Muscle of leg (tissue), 11 donors: ENCODE results near the gene GMPR2. TPM values are rescaled to one million over a fixed set of nuclear protein-coding genes. Genes with fewer than 3 reads are reported as not detected.

ENCODE experiments used
- DNase-seq: peaks from one replicate; pipeline ENCODE4 v3.0.0; 2013
- H3K27ac ChIP-seq: one replicate; pipeline ENCODE4 v1.5.1; 2013; ENCODE audit warnings: mild to moderate bottlenecking, low read length, control low read depth
- H3K27me3 ChIP-seq: one replicate; pipeline ENCODE4 v1.6.1; 2013; ENCODE audit warnings: low read length; ENCODE audit not compliant: control insufficient read depth, insufficient read depth
- H3K36me3 ChIP-seq: one replicate; pipeline ENCODE4 v1.6.1; 2013; ENCODE audit warnings: low read length; ENCODE audit not compliant: control insufficient read depth, insufficient read depth
- H3K4me1 ChIP-seq: one replicate; pipeline ENCODE4 v1.6.1; 2013; ENCODE audit warnings: low read length; ENCODE audit not compliant: control insufficient read depth, insufficient read depth
- H3K4me3 ChIP-seq: one replicate; pipeline ENCODE4 v1.5.1; 2013; ENCODE audit warnings: low read length, control low read depth
- H3K9me3 ChIP-seq: replicated peaks from 2 replicates; pipeline ENCODE4 v1.6.1; 2013; ENCODE audit warnings: low read depth, low read length; ENCODE audit not compliant: control insufficient read depth
- WGBS: methylation state at CpG from one replicate; pipeline ENCODE4 v1.1.5; 2013; ENCODE audit warnings: missing lambda C conversion rate; ENCODE audit not compliant: insufficient coverage; 5-methylcytosine and 5-hydroxymethylcytosine counted together
- polyA plus RNA-seq, 8 donors: library from polyadenylated mRNA; unstranded; fragments of 120-200 nt; gene quantifications; one replicate each; pipeline versions ENCODE4 v1.2.1 to v1.2.3, GENCODE V29; 2013; ENCODE audit warnings: inconsistent platforms in 1 of 8, low replicate concordance in 1 of 8; ENCODE audit not compliant: insufficient read length in 8 of 8, insufficient read depth in 1 of 8
- total RNA-seq: library from RNA; stranded (reverse); fragments of 120-200 nt; gene quantifications from one replicate; pipeline ENCODE4 v1.2.4, GENCODE V29; 2013

The GMPR2 gene
- total and polyA plus RNA-seq, 9 donors: 41.9 to 59.7 (median 48.2) TPM

- H3K9me3 ChIP-seq: no peaks in the 10 kb centered on the region
- DNase-seq: no peak
- H3K4me3 ChIP-seq: no peak overlapping the region
- 88% methylated on average over 13 of the region's 18 CpGs for WGBS
- no peak overlapping the region for H3K27ac ChIP-seq
- peaks cover 5% of the 10 kb centered on the region for H3K36me3 ChIP-seq
- H3K27me3 ChIP-seq: no peaks in the 10 kb centered on the region
- peaks cover 5% of the 10 kb centered on the region for H3K4me1 ChIP-seq
These were observed 26.0 kb downstream of the GMPR2 start for GRCh38 chr14:24258548-24259265.

GRCh38 chr14:24259282-24260025 lies 26.7 kb downstream of the GMPR2 start:
- DNase-seq: peak; percentile 38
- H3K27ac ChIP-seq: no peak overlapping the region
- H3K27me3 ChIP-seq: no peaks in the 10 kb centered on the region
- WGBS: 74% methylated on average over 8 of the region's 16 CpGs
- H3K4me1 ChIP-seq: peaks cover 5% of the 10 kb centered on the region
- H3K4me3 ChIP-seq: no peak overlapping the region
- no peaks in the 10 kb centered on the region for H3K9me3 ChIP-seq
- peaks cover 4% of the 10 kb centered on the region for H3K36me3 ChIP-seq

- Histone ChIP-seq H3K36me3 (peaks cover 3% of the 10 kb centered on the region), H3K9me3 (no peaks in the 10 kb centered on the region), H3K4me3 (no peak overlapping the region), H3K27ac (no peak overlapping the region), H3K27me3 (no peaks in the 10 kb centered on the region), H3K4me1 (peaks cover 5% of the 10 kb centered on the region)
- no peak for DNase-seq
- 62% methylated on average over 5 of the region's 16 CpGs for WGBS
These were observed 27.5 kb downstream of the GMPR2 start for GRCh38 chr14:24260026-24260779.

GRCh38 chr14:24260780-24261157 lies 28.0 kb downstream of the GMPR2 start:
- Histone ChIP-seq H3K4me3 (no peak overlapping the region), H3K27ac (no peak overlapping the region), H3K36me3 (peaks cover 3% of the 10 kb centered on the region), H3K4me1 (peaks cover 5% of the 10 kb centered on the region), H3K27me3 (no peaks in the 10 kb centered on the region), H3K9me3 (no peaks in the 10 kb centered on the region)
- DNase-seq: no peak
- WGBS: no CpG with 5 or more reads among the region's 4 CpGs

GRCh38 chr14:24261256-24261968 lies 28.7 kb downstream of the GMPR2 start:
- H3K4me1 ChIP-seq: peaks cover 5% of the 10 kb centered on the region
- no peaks in the 10 kb centered on the region for H3K9me3 ChIP-seq
- no peaks in the 10 kb centered on the region for H3K27me3 ChIP-seq
- H3K27ac ChIP-seq: no peak overlapping the region
- no peak for DNase-seq
- peaks cover 8% of the 10 kb centered on the region for H3K36me3 ChIP-seq
- H3K4me3 ChIP-seq: no peak overlapping the region
- 86% methylated on average over 18 of the region's 20 CpGs for WGBS

GRCh38 chr14:24261969-24262327 lies 29.2 kb downstream of the GMPR2 start:
- Histone ChIP-seq H3K27me3 (no peaks in the 10 kb centered on the region), H3K4me3 (no peak overlapping the region)
- 89% methylated on average over 19 of the region's 19 CpGs for WGBS

GRCh38 chr14:24262821-24263733 lies 30.3 kb downstream of the GMPR2 start, which contains the start of gene TGM1:
Gene TGM1, minus strand, starts transcription at chr14:24263177. Its CDS starts 825 bp downstream, at chr14:24262352.
- no peak for DNase-seq
- H3K4me3 ChIP-seq: no peak within 1 kb of the TSS
- WGBS: 74% methylated on average over 13 of the region's 14 CpGs
- H3K27ac ChIP-seq: no peak within 1 kb of the TSS
- no peaks in the 10 kb centered on the region for H3K27me3 ChIP-seq
- peaks cover 5% of the 10 kb centered on the region for H3K4me1 ChIP-seq
- no peaks in the 10 kb centered on the region for H3K9me3 ChIP-seq
- H3K36me3 ChIP-seq: peaks cover 22% of the 10 kb centered on the region

More at GRCh38 chr14:24261969-24262327, 29.2 kb downstream of the GMPR2 start:
- Histone ChIP-seq H3K9me3 (no peaks in the 10 kb centered on the region), H3K27ac (no peak overlapping the region), H3K4me1 (peaks cover 5% of the 10 kb centered on the region), H3K36me3 (peaks cover 13% of the 10 kb centered on the region)
- DNase-seq: no peak

- peaks cover 28% of the 10 kb centered on the region for H3K36me3 ChIP-seq
- no peak overlapping the region for H3K27ac ChIP-seq
- no peaks in the 10 kb centered on the region for H3K27me3 ChIP-seq
- DNase-seq: no peak
- H3K9me3 ChIP-seq: no peaks in the 10 kb centered on the region
- WGBS: no CpG with 5 or more reads among the region's 6 CpGs
- H3K4me3 ChIP-seq: no peak overlapping the region
- peaks cover 5% of the 10 kb centered on the region for H3K4me1 ChIP-seq
These were observed 31.1 kb downstream of the GMPR2 start for GRCh38 chr14:24263848-24264247.

GRCh38 chr14:24264298-24264697 lies 31.6 kb downstream of the GMPR2 start:
- Histone ChIP-seq H3K4me3 (no peak overlapping the region), H3K27ac (no peak overlapping the region), H3K4me1 (peaks cover 3% of the 10 kb centered on the region), H3K36me3 (peaks cover 33% of the 10 kb centered on the region), H3K9me3 (no peaks in the 10 kb centered on the region), H3K27me3 (no peaks in the 10 kb centered on the region)
- peak; percentile 27 for DNase-seq
- 53% methylated on average over 4 of the region's 6 CpGs for WGBS
